ENCODE measurements around the gene MAP6.
A peak's percentile ranks its signal among the peaks of the same experiment; 100 is the strongest.

Gene MAP6

GRCh38 chr11:75576499-75576918 lies 92.3 kb downstream of the MAP6 start:
- peak; percentile 55 for DNase-seq (ENCODE audit: low read depth)

DNA sequence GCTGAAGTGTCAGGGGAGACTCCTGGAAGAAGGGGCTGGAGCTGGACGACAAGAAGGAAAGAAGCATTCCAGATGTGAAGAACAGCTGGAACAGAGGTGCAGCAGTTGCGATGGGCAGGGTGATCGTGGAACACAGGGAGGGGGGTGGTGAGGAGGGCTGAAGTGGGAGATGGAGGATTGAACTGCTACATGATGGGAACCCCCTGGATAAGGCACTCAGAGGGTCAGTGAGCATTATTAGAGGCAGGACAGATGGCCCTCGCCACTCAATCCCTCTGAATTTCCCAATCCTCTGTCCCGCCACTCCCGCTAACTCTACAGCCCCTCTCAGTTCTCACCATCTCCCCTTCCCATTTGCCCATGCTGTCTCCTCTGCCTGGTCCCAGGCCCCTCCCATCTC lies 92.8 kb downstream of the MAP6 start:
- TF ChIP-seq, protein P1, sequence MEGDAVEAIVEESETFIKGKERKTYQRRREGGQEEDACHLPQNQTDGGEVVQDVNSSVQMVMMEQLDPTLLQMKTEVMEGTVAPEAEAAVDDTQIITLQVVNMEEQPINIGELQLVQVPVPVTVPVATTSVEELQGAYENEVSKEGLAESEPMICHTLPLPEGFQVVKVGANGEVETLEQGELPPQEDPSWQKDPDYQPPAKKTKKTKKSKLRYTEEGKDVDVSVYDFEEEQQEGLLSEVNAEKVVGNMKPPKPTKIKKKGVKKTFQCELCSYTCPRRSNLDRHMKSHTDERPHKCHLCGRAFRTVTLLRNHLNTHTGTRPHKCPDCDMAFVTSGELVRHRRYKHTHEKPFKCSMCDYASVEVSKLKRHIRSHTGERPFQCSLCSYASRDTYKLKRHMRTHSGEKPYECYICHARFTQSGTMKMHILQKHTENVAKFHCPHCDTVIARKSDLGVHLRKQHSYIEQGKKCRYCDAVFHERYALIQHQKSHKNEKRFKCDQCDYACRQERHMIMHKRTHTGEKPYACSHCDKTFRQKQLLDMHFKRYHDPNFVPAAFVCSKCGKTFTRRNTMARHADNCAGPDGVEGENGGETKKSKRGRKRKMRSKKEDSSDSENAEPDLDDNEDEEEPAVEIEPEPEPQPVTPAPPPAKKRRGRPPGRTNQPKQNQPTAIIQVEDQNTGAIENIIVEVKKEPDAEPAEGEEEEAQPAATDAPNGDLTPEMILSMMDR (conservative IDR thresholded peaks at IDR 0.05; ENCODE audit: control insufficient read depth, insufficient read depth, low read depth, low read length): no peak
- no peak for DNase-seq (ENCODE audit: low read depth)
- H3K4me3 ChIP-seq (ENCODE audit: control insufficient read depth, low read depth, low read length): no peak overlapping the region

More at GRCh38 chr11:75576499-75576918, 92.3 kb downstream of the MAP6 start:
- no peak overlapping the region for H3K4me3 ChIP-seq (ENCODE audit: control insufficient read depth, low read depth, low read length)
- TF ChIP-seq, protein P1 (conservative IDR thresholded peaks at IDR 0.05; ENCODE audit: control insufficient read depth, insufficient read depth, low read depth, low read length): no peak

DNA sequence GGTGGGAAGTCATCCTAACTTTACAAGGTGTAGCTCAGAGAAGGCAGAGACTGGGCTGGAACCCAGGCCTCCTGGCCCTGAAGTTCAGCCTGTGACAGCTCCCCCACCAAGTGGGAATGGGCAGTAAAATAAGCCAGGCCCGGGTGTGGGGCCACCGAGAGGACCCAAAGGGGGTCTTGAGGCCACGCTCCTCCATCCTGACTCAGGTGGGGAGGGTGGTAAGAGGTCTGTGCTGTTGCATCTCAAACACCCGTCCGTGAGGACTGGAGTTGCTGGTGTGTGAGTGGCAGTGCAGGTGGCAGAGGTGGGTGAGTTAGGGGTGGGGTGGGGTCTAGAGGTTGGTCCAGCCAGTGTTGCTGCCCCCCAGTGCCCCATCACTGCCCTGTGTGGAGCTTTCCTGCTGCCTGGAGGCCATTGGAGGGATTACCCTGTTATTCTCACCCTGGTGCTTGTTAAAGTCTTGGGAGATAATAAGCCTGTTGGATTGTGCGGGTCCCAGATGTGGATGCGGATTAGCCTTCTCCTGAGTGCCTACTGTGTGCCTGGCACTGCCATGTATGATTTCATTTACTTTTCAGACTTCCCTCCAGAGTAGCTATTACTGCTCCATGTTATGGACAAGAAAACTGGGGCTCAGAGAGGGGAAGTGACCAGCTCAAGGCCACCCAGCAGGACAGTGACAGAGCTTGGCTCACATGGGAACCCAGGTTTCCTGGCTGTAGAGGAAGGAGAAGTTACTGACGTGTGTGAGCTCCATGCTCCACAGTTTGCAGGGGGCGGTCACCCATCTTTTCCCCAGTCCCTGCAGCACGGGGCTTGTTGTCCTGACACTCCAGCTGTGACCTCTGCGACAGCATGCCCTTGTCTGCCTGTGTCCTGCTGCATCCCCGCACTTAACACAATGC lies 93.9 kb downstream of the MAP6 start:
- TF ChIP-seq, protein P1 (conservative IDR thresholded peaks at IDR 0.05; ENCODE audit: control insufficient read depth, insufficient read depth, low read depth, low read length): peak; percentile 43
- H3K4me3 ChIP-seq (ENCODE audit: control insufficient read depth, low read depth, low read length): no peak overlapping the region
- no peak for DNase-seq (ENCODE audit: low read depth)

DNA sequence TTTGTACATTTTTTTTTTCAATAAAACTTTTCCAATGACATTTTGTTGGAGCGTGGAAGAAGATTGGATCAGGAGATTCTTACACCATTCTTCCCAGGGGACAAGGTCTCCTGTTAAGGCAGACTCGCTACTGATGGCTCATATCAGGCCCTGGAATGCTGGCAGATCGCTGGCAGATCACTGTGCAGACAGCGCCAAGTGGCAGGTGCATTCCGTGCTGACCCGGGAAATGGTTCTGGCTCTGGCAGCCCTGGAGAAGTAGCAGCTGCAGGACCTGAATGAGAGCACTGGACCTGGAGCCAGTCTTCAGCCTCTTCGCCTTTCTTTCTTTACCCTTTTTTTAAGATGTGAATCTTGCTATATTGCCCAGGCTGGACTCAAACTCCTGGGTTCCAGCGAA lies 96.1 kb downstream of the MAP6 start:
- H3K4me3 ChIP-seq (ENCODE audit: control insufficient read depth, low read depth, low read length): no peak overlapping the region
- TF ChIP-seq, protein P1 (conservative IDR thresholded peaks at IDR 0.05; ENCODE audit: control insufficient read depth, insufficient read depth, low read depth, low read length): no peak
- DNase-seq (ENCODE audit: low read depth): no peak

DNA sequence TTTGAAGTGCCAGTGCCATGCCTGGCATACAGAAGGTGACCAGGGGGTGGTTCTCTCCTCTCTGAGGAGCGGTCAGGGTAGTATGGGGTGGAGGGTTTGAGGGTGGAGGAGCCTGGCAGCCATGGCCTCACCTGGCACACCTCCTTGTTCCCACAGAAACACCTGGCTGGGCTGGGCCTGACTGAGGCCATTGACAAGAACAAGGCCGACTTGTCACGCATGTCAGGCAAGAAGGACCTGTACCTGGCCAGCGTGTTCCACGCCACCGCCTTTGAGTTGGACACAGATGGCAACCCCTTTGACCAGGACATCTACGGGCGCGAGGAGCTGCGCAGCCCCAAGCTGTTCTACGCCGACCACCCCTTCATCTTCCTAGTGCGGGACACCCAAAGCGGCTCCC lies 97.2 kb downstream of the MAP6 start:
- DNase-seq (ENCODE audit: low read depth): no peak
- H3K4me3 ChIP-seq (ENCODE audit: control insufficient read depth, low read depth, low read length): no peak overlapping the region
- TF ChIP-seq, protein P1 (conservative IDR thresholded peaks at IDR 0.05; ENCODE audit: control insufficient read depth, insufficient read depth, low read depth, low read length): no peak

GRCh38 chr11:75570559-75571139 lies 98.2 kb downstream of the MAP6 start:
- TF ChIP-seq, protein P1 (conservative IDR thresholded peaks at IDR 0.05; ENCODE audit: control insufficient read depth, insufficient read depth, low read depth, low read length): no peak

More at GRCh38 chr11:75570559-75571139, 98.2 kb downstream of the MAP6 start:
- no peak overlapping the region for H3K4me3 ChIP-seq (ENCODE audit: control insufficient read depth, low read depth, low read length)
- DNase-seq (ENCODE audit: low read depth): no peak

Measured in fibroblast of mammary gland (primary cell).